ENCODE results near the gene TXNL4B. TPM values are rescaled to one million over a fixed set of nuclear protein-coding genes. Genes with fewer than 3 reads are reported as not detected.
"Not testable (repeated sequence)": the region's sequence is repeated elsewhere in the genome, so short reads cannot be mapped to it uniquely, and the experiment has no call there.

Gene TXNL4B
- total RNA-seq, 2 experiments from 2014 or later: 14.9 to 16.7 TPM

DNA sequence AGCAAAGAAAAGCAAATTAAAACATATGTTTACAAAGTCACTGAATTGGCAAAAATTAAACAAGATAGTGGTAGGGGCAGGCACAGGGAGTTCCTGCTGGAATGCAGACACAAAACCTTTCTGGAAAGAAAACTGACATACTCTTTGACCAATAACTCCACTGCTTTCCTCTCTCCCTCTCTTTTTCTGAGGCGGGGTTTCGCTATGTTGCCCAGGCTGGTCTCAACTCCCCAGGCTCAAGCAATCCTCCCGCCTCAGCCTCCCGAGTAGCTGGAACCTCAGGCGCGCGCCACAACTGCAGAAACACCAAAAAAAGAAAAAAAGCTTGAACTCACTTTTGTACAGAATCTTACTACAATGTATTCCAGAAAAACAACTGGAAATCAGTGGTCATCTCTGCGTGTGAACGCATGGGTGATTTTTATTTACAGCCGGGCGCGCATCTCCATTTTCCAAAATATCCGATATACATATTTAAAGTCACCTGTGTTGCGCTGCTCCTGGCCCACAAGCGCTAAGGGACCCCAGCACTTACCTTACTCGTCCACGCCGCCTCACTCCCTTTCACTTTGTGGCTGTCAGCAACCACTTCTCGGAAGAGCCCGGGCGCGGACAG lies 480 bp downstream of the TXNL4B start:
- Mint-ChIP-seq H3K27me3 (ENCODE audit: low read depth) (no peaks in the 10 kb centered on the region), H3K4me1 (ENCODE audit: low read depth) (peaks cover 34% of the 10 kb centered on the region), H3K4me3 (peak overlapping the region; percentile 96), H3K36me3 (ENCODE audit: low read depth) (peaks cover 41% of the 10 kb centered on the region), H3K9me3 (ENCODE audit: insufficient read depth) (no peaks in the 10 kb centered on the region), H3K27ac (peak overlapping the region; percentile 98)
- ATAC-seq (peak; percentile 49), DNase-seq (no peak)
- POLR2A ChIA-PET: interaction anchor here (0.7 to 1.9 kb wide), 7 partner anchors 9 to 680 kb away, joined by 3 to 7 read pairs (median 3); partner anchors contain the start of gene AP1G1
- CTCF ChIA-PET: interaction anchor here (1.0 to 5.4 kb wide), 3 partner anchors 26 to 132 kb away, joined by 3 to 25 read pairs (median 5); no protein-coding TSS in a partner anchor

- CTCF ChIA-PET: interaction anchor here (5.4 kb wide), 1 partner anchor 24 kb away, joined by 25 read pairs; no protein-coding TSS in a partner anchor
- Mint-ChIP-seq H3K27ac (no peak overlapping the region), H3K9me3 (ENCODE audit: insufficient read depth) (no peaks in the 10 kb centered on the region), H3K27me3 (ENCODE audit: low read depth) (no peaks in the 10 kb centered on the region), H3K4me1 (ENCODE audit: low read depth) (peaks cover 34% of the 10 kb centered on the region), H3K4me3 (peak overlapping the region; percentile 96), H3K36me3 (ENCODE audit: low read depth) (peaks cover 33% of the 10 kb centered on the region)
- DNase-seq: no peak
- ATAC-seq: no peak
- POLR2A ChIA-PET: no interaction called here
Observed at GRCh38 chr16:72091217-72091616, 2.2 kb downstream of the TXNL4B start.

GRCh38 chr16:72085002-72085401 lies 8.4 kb downstream of the TXNL4B start:
- Mint-ChIP-seq H3K9me3 (ENCODE audit: insufficient read depth) (peaks cover 6% of the 10 kb centered on the region), H3K36me3 (ENCODE audit: low read depth) (peaks cover 44% of the 10 kb centered on the region), H3K4me1 (ENCODE audit: low read depth) (no peaks in the 10 kb centered on the region), H3K4me3 (no peak overlapping the region), H3K27me3 (ENCODE audit: low read depth) (no peaks in the 10 kb centered on the region), H3K27ac (no peak overlapping the region)
- CTCF ChIA-PET: interaction anchor here (0.8 kb wide), 1 partner anchor 520 kb away, joined by 3 read pairs; no protein-coding TSS in a partner anchor
- ATAC-seq (no peak), DNase-seq (no peak)
- POLR2A ChIA-PET: no interaction called here

- Mint-ChIP-seq H3K36me3 (ENCODE audit: low read depth) (peaks cover 39% of the 10 kb centered on the region), H3K27me3 (ENCODE audit: low read depth) (no peaks in the 10 kb centered on the region), H3K9me3 (ENCODE audit: insufficient read depth) (peaks cover 6% of the 10 kb centered on the region), H3K27ac (no peak overlapping the region), H3K4me1 (ENCODE audit: low read depth) (no peaks in the 10 kb centered on the region), H3K4me3 (no peak overlapping the region)
- ChIA-PET POLR2A (no interaction called here), CTCF (no interaction called here)
- DNase-seq: no peak
- no peak for ATAC-seq
Observed at GRCh38 chr16:72084445-72084844, 9.0 kb downstream of the TXNL4B start.

GRCh38 chr16:72083778-72084404 lies 9.5 kb downstream of the TXNL4B start:
- ChIA-PET POLR2A (interaction anchor here (0.6 to 0.8 kb wide), 2 partner anchors 9 to 1703 kb away, joined by 3 to 4 read pairs; partner anchors contain the start of genes DHX38 and TXNL4B), CTCF (no interaction called here)
- peaks cover 6% of the 10 kb centered on the region for H3K9me3 Mint-ChIP-seq (ENCODE audit: insufficient read depth)
- peaks cover 34% of the 10 kb centered on the region for H3K36me3 Mint-ChIP-seq (ENCODE audit: low read depth)
- no peak for DNase-seq
- no peak overlapping the region for H3K4me3 Mint-ChIP-seq
- H3K27me3 Mint-ChIP-seq (ENCODE audit: low read depth): no peaks in the 10 kb centered on the region
- H3K27ac Mint-ChIP-seq: no peak overlapping the region
- no peak for ATAC-seq
- no peaks in the 10 kb centered on the region for H3K4me1 Mint-ChIP-seq (ENCODE audit: low read depth)

DNA sequence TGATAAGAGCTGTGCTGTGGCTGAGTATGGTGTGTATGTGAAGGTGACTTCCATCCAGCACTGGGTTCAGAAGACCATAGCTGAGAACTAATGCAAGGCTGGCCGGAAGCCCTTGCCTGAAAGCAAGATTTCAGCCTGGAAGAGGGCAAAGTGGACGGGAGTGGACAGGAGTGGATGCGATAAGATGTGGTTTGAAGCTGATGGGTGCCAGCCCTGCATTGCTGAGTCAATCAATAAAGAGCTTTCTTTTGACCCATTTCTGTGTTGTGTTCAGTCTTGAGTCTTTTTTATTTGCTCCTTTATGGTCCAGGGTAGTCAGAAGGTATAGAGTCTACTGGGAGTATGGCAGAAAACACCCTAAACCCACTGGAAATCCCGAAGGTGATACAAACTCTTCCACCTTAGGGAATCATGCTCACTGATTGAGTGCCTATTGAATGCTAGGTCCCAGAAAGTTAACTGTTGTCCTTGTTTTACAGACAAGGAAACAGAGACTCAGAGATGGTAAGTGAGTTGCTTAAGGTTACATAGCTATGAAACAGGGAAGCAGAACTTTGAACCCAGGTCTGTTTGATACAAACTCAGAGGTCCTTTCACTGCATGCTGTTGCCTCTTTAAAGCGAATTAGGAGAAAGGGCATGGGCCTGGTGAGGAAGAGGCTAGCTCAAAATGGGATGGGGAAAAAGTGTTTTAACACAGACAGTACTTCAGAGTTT lies 16.3 kb downstream of the TXNL4B start:
- DNase-seq; H3K27ac Mint-ChIP-seq; CTCF ChIA-PET; H3K4me3 Mint-ChIP-seq; POLR2A ChIA-PET; H3K4me1 Mint-ChIP-seq (ENCODE audit: low read depth); H3K27me3 Mint-ChIP-seq (ENCODE audit: low read depth); H3K9me3 Mint-ChIP-seq (ENCODE audit: insufficient read depth); ATAC-seq; H3K36me3 Mint-ChIP-seq (ENCODE audit: low read depth): not testable (repeated sequence)

- not testable (repeated sequence) for H3K27ac Mint-ChIP-seq; H3K4me1 Mint-ChIP-seq (ENCODE audit: low read depth); H3K27me3 Mint-ChIP-seq (ENCODE audit: low read depth); H3K36me3 Mint-ChIP-seq (ENCODE audit: low read depth); ATAC-seq; H3K4me3 Mint-ChIP-seq; H3K9me3 Mint-ChIP-seq (ENCODE audit: insufficient read depth); DNase-seq
- CTCF ChIA-PET: interaction anchor here (1.2 kb wide), 1 partner anchor 8 kb away, joined by 3 read pairs; no protein-coding TSS in a partner anchor
- POLR2A ChIA-PET: interaction anchor here (1.4 kb wide), 1 partner anchor 19 kb away, joined by 3 read pairs; the partner anchor contains the start of genes DHX38 and TXNL4B
Observed at GRCh38 chr16:72075067-72075466, 18.4 kb downstream of the TXNL4B start.

- POLR2A ChIA-PET: no interaction called here
- Mint-ChIP-seq H3K4me3 (no peak overlapping the region), H3K27ac (no peak overlapping the region), H3K36me3 (ENCODE audit: low read depth) (no peaks in the 10 kb centered on the region), H3K27me3 (ENCODE audit: low read depth) (no peaks in the 10 kb centered on the region), H3K4me1 (ENCODE audit: low read depth) (no peaks in the 10 kb centered on the region), H3K9me3 (ENCODE audit: insufficient read depth) (no peaks in the 10 kb centered on the region)
- ATAC-seq (no peak), DNase-seq (no peak)
- CTCF ChIA-PET: no interaction called here
Observed at GRCh38 chr16:72073560-72074230, 19.7 kb downstream of the TXNL4B start.

DNA sequence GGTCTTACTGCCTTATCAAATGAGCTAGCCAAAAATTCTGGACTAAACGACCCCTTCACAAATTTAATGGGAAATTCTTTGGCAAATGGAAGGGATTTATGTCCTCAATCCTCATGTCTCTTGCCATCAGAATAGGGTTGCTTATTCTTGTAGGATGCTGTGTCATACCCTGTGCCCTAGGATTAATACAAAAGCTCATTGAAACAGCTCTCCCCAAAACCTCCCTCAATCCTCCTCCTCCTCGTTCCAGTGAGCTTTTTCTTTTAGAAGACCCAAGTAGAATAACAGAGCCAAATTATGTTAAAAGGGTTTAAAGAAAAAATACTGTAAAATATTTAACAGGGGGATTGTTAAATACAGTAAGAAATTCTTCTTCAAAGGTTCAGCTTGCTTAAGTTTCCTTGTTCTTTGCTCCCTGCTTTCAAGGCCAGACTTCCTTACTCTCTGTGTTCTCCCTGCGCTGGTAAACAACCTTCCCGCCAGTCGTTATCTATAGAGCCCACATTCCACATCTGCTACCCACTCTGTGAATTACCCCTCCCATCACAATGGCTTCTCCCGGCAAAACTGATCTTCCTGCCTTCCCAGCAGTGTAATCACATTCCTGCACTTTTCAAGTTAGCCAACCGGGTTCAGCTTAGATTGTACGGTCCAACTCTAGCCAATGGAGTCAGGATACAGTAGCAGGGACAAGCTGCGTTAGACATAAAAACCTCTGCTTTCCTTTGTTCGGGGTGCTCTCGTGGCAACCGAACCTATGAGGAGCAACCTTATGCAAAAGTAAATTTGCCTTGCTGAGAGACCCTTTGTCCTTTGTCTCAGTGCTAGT lies 20.7 kb downstream of the TXNL4B start:
- no peaks in the 10 kb centered on the region for H3K4me1 Mint-ChIP-seq (ENCODE audit: low read depth)
- H3K9me3 Mint-ChIP-seq (ENCODE audit: insufficient read depth): no peaks in the 10 kb centered on the region

GRCh38 chr16:72068930-72069329 lies 24.5 kb downstream of the TXNL4B start:
- ATAC-seq (no peak), DNase-seq (no peak)
- Mint-ChIP-seq H3K36me3 (ENCODE audit: low read depth) (no peaks in the 10 kb centered on the region), H3K9me3 (ENCODE audit: insufficient read depth) (no peaks in the 10 kb centered on the region), H3K4me3 (no peak overlapping the region), H3K27ac (no peak overlapping the region), H3K4me1 (ENCODE audit: low read depth) (no peaks in the 10 kb centered on the region), H3K27me3 (ENCODE audit: low read depth) (no peaks in the 10 kb centered on the region)
- ChIA-PET POLR2A (interaction anchor here (0.6 kb wide), 1 partner anchor 122 kb away, joined by 3 read pairs; no protein-coding TSS in a partner anchor), CTCF (interaction anchor here (0.8 kb wide), 1 partner anchor 31 kb away, joined by 4 read pairs; no protein-coding TSS in a partner anchor)

More for the DNA sequence above, 20.7 kb downstream of the TXNL4B start:
- DNase-seq (no peak), ATAC-seq (no peak)
- CTCF ChIA-PET: interaction anchor here (1.8 kb wide), 1 partner anchor 11 kb away, joined by 3 read pairs; no protein-coding TSS in a partner anchor
- H3K27ac Mint-ChIP-seq: no peak overlapping the region
- no peaks in the 10 kb centered on the region for H3K36me3 Mint-ChIP-seq (ENCODE audit: low read depth)
- H3K27me3 Mint-ChIP-seq (ENCODE audit: low read depth): no peaks in the 10 kb centered on the region
- POLR2A ChIA-PET: no interaction called here
- no peak overlapping the region for H3K4me3 Mint-ChIP-seq

DNA sequence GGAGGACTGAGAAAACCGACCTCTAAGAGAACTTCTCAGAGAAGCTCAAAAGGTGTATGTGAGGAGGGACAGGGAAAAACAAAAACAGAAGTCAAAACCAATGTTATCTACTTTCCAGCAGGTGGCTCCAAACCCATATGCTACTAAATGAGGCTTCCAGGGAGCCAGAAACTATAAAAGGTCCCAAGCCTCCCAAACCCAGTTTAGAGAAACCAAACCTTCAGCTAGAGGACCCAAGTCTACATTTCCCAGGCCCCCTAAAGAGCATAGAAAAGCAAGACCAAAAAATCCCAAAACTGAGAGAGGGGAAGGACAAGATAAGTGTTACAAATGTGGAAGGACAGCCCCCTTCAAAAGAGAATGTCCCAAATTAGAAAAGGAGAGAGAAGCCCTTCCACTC lies 26.7 kb downstream of the TXNL4B start:
- peak; percentile 22 for DNase-seq
- ChIA-PET POLR2A (interaction anchor here (2.1 kb wide), 1 partner anchor 27 kb away, joined by 6 read pairs; the partner anchor contains the start of genes DHX38 and TXNL4B), CTCF (interaction anchor here (0.7 to 2.0 kb wide), 11 partner anchors 9 to 400 kb away, joined by 3 to 25 read pairs (median 4); partner anchors contain the start of genes DHX38 and TXNL4B)
- Mint-ChIP-seq H3K36me3 (ENCODE audit: low read depth) (no peaks in the 10 kb centered on the region), H3K4me1 (ENCODE audit: low read depth) (no peaks in the 10 kb centered on the region), H3K9me3 (ENCODE audit: insufficient read depth) (no peaks in the 10 kb centered on the region), H3K27ac (no peak overlapping the region), H3K4me3 (no peak overlapping the region), H3K27me3 (ENCODE audit: low read depth) (no peaks in the 10 kb centered on the region)
- ATAC-seq: no peak

Data from activated CD8-positive, alpha-beta T cell treated with anti-CD3 and anti-CD28 coated beads, Interleukin-2, amount 10 ng/mL, durations not matched to agents 7 days and 5 days (primary cell).